H9 (cell line): ENCODE results near the gene OR4M2. TPM values are rescaled to one million over a fixed set of nuclear protein-coding genes. Genes with fewer than 3 reads are reported as not detected.
"Not testable (repeated sequence)": the region's sequence is repeated elsewhere in the genome, so short reads cannot be mapped to it uniquely, and the experiment has no call there.

ENCODE experiments used
- DNase-seq: peaks from one replicate; pipeline ENCODE4 v3.0.0-alpha.2; 2017
- H2AFZ ChIP-seq: one replicate; pipeline ENCODE4 v1.6.1; 2013; ENCODE audit warnings: mild to moderate bottlenecking, low read length, control low read depth, moderate library complexity
- H2AK5ac ChIP-seq: 2 replicates; pipeline ENCODE4 v1.6.1; 2013; ENCODE audit warnings: low read length, control low read depth, mixed read lengths; ENCODE audit not compliant: insufficient read length
- H2BK120ac ChIP-seq: one replicate; pipeline ENCODE4 v1.6.1; 2013; ENCODE audit warnings: low read depth, mild to moderate bottlenecking, low read length, control low read depth, inconsistent platforms; ENCODE audit not compliant: poor library complexity, severe bottlenecking
- H2BK12ac ChIP-seq: 2 replicates; pipeline ENCODE4 v1.6.1; 2013; ENCODE audit warnings: low read length, control low read depth, mixed read lengths, low read depth; ENCODE audit not compliant: insufficient read length
- H2BK15ac ChIP-seq: 2 replicates; pipeline ENCODE4 v1.6.1; 2013; ENCODE audit warnings: low read depth, low read length, control low read depth
- H2BK20ac ChIP-seq: one replicate; pipeline ENCODE4 v1.6.1; 2013; ENCODE audit warnings: low read depth, mild to moderate bottlenecking, low read length, control low read depth, inconsistent platforms; ENCODE audit not compliant: poor library complexity, severe bottlenecking
- H2BK5ac ChIP-seq: 2 replicates; pipeline ENCODE4 v1.6.1; 2013; ENCODE audit warnings: low read length, control low read depth, mixed read lengths; ENCODE audit not compliant: insufficient read length
- H3K14ac ChIP-seq: 2 replicates; pipeline ENCODE4 v1.6.1; 2013; ENCODE audit warnings: low read length, control low read depth; ENCODE audit not compliant: insufficient read depth
- H3K18ac ChIP-seq: 2 replicates; pipeline ENCODE4 v1.6.1; 2013; ENCODE audit warnings: low read depth, mild to moderate bottlenecking, mixed read lengths, low read length, control low read depth; ENCODE audit not compliant: insufficient read length
- H3K23ac ChIP-seq: 2 replicates; pipeline ENCODE4 v1.6.1; 2013; ENCODE audit warnings: low read length, control low read depth, mixed read lengths, low read depth; ENCODE audit not compliant: insufficient read length
- H3K23me2 ChIP-seq: 2 replicates; pipeline ENCODE4 v1.6.1; 2013; ENCODE audit warnings: low read depth, mild to moderate bottlenecking, mixed read lengths, low read length, control low read depth; ENCODE audit not compliant: insufficient read length, poor library complexity, severe bottlenecking
- H3K27ac ChIP-seq: 2 replicates; pipeline ENCODE4 v1.5.1; 2013; ENCODE audit warnings: low read length, control low read depth, mixed read lengths, low read depth; ENCODE audit not compliant: insufficient read length
- H3K27me3 ChIP-seq: 2 replicates; pipeline ENCODE4 v1.6.1; 2013; ENCODE audit warnings: low read length, control low read depth, inconsistent platforms; ENCODE audit not compliant: insufficient read depth
- H3K4ac ChIP-seq: 2 replicates; pipeline ENCODE4 v1.6.1; 2013; ENCODE audit warnings: low read depth, mild to moderate bottlenecking, control low read depth, inconsistent platforms, low read length, moderate library complexity
- H3K4me1 ChIP-seq: 2 replicates; pipeline ENCODE4 v1.6.1; 2013; ENCODE audit warnings: low read length, control low read depth, inconsistent platforms; ENCODE audit not compliant: insufficient read depth
- H3K4me2 ChIP-seq: 2 replicates; pipeline ENCODE4 v1.6.1; 2013; ENCODE audit warnings: low read length, control low read depth, mixed read lengths; ENCODE audit not compliant: insufficient read length, insufficient read depth
- H3K56ac ChIP-seq: 2 replicates; pipeline ENCODE4 v1.6.1; 2013; ENCODE audit warnings: low read depth, mild to moderate bottlenecking, mixed read lengths, low read length, control low read depth; ENCODE audit not compliant: insufficient read length
- H3K79me1 ChIP-seq: 2 replicates; pipeline ENCODE4 v1.6.1; 2013; ENCODE audit warnings: low read depth, mild to moderate bottlenecking, moderate library complexity, low read length, control low read depth, inconsistent platforms; ENCODE audit not compliant: insufficient read depth, poor library complexity, severe bottlenecking
- H3K79me2 ChIP-seq: 2 replicates; pipeline ENCODE4 v1.6.1; 2013; ENCODE audit warnings: low read length, control low read depth, inconsistent platforms; ENCODE audit not compliant: insufficient read depth
- H3K9ac ChIP-seq: 2 replicates; pipeline ENCODE4 v1.6.1; 2013; ENCODE audit warnings: low read length, control low read depth, mixed read lengths; ENCODE audit not compliant: insufficient read length; ENCODE audit errors: extremely low read depth
- H3K9me3 ChIP-seq: one replicate; pipeline ENCODE4 v1.6.1; 2013; ENCODE audit warnings: low read depth, low read length, inconsistent platforms; ENCODE audit not compliant: control insufficient read depth
- H3T11ph ChIP-seq: one replicate; pipeline ENCODE4 v1.6.1; 2013; ENCODE audit warnings: mild to moderate bottlenecking, low read length, control low read depth, inconsistent platforms
- H4K20me1 ChIP-seq: one replicate; pipeline ENCODE4 v1.6.1; 2013; ENCODE audit not compliant: control insufficient read depth, insufficient read length, insufficient read depth
- H4K5ac ChIP-seq: 2 replicates; pipeline ENCODE4 v1.6.1; 2013; ENCODE audit warnings: low read depth, mild to moderate bottlenecking, mixed read lengths, low read length, control low read depth; ENCODE audit not compliant: insufficient read length
- H4K8ac ChIP-seq: replicated peaks from 2 replicates; pipeline ENCODE4 v1.6.1; 2013; ENCODE audit warnings: low read length, control low read depth, mixed read lengths, low read depth; ENCODE audit not compliant: insufficient read length
- H4K91ac ChIP-seq: 2 replicates; pipeline ENCODE4 v1.6.1; 2013; ENCODE audit warnings: low read depth, mild to moderate bottlenecking, moderate library complexity, mixed read lengths, low read length, control low read depth; ENCODE audit not compliant: insufficient read length
- H3K27ac Mint-ChIP-seq, 3 experiments: 2 replicates in 2 of 3; 3 replicates in 1 of 3; pipeline ENCODE4 v1.8.0; 2020 to 2021; ENCODE audit warnings: mixed read lengths in 3 of 3, mild to moderate bottlenecking in 1 of 3, moderate library complexity in 1 of 3
- H3K27me3 Mint-ChIP-seq: 2 replicates; pipeline ENCODE4 v1.8.0; 2021; ENCODE audit warnings: low read depth, mild to moderate bottlenecking, moderate library complexity, mixed read lengths
- H3K36me3 Mint-ChIP-seq, 3 experiments: 2 replicates in 2 of 3; 3 replicates in 1 of 3; pipeline ENCODE4 v1.8.0; 2020 to 2021; ENCODE audit warnings: low read depth in 3 of 3, mixed read lengths in 3 of 3; ENCODE audit not compliant: insufficient read depth in 1 of 3
- H3K4me1 Mint-ChIP-seq, 2 experiments: 2 replicates each; pipeline ENCODE4 v1.8.0; 2020; ENCODE audit warnings: mixed read lengths in 2 of 2
- H3K4me3 Mint-ChIP-seq, 2 experiments: 2 replicates in 1 of 2; 3 replicates in 1 of 2; pipeline ENCODE4 v1.8.0; 2020 to 2021; ENCODE audit warnings: mild to moderate bottlenecking in 2 of 2, mixed read lengths in 2 of 2, moderate library complexity in 1 of 2
- H3K9me3 Mint-ChIP-seq, 2 experiments: 2 replicates in 1 of 2; 3 replicates in 1 of 2; pipeline ENCODE4 v1.8.0; 2020; ENCODE audit warnings: mild to moderate bottlenecking in 2 of 2, mixed read lengths in 2 of 2, moderate library complexity in 1 of 2
- WGBS: extraction: QIAGEN DNeasy Blood & Tissue Kit; methylation state at CpG from one replicate; pipeline ENCODE4 v1.1.7; 2013; ENCODE audit warnings: missing lambda C conversion rate, low lambda C conversion rate, mixed read lengths; ENCODE audit not compliant: insufficient read length; ENCODE audit errors: extremely low coverage; 5-methylcytosine and 5-hydroxymethylcytosine counted together
- total RNA-seq: library from RNA; stranded (reverse); gene quantifications from 2 replicates; pipeline ENCODE4 v1.2.1, GENCODE V29; 2021

Gene OR4M2
- total RNA-seq, 1 experiment from 2014 or later = not detected

DNA sequence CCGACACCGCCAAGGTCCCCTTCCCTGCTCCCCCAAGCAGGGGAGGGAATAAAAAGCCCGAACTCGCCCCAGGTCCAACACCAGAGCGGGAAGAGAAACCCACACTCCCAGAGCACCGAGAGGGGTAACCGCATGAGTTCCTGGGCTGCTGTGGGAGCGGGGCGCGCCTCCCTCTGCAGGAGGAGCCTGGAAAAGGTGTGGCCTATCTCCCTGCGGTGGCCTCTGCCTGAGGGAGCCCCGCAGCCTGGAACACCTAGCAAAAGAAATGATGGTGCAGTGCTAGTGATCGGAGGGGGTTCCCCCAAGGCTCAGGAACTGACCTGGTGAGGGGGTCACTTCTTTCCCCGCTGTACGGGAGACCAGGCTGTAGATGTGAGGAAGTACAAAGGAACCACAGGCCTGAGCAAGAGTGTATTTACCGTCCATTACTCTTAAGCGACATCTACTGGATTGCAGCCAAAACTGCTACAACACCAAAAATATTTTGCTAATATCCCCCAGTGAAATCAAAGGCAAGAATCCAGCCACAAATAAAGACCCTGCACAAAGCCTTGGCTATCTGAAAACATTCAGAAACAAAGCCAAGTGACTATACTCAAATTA lies 19.1 kb downstream of the OR4M2 start:
- H2BK5ac ChIP-seq, H3K27ac Mint-ChIP-seq, H4K5ac ChIP-seq, H3K4me1 ChIP-seq, DNase-seq, H2BK20ac ChIP-seq, H3K23me2 ChIP-seq, H4K8ac ChIP-seq, H3T11ph ChIP-seq, H4K20me1 ChIP-seq, H3K36me3 Mint-ChIP-seq, H3K4me3 Mint-ChIP-seq, H2BK120ac ChIP-seq, H3K9ac ChIP-seq, H3K18ac ChIP-seq, H3K27me3 Mint-ChIP-seq, H3K4ac ChIP-seq, H3K23ac ChIP-seq, H2BK12ac ChIP-seq, H3K79me1 ChIP-seq, H2BK15ac ChIP-seq, H3K27ac ChIP-seq, H2AFZ ChIP-seq, H3K9me3 ChIP-seq, H3K79me2 ChIP-seq, H3K9me3 Mint-ChIP-seq, H3K14ac ChIP-seq, H2AK5ac ChIP-seq, H3K4me1 Mint-ChIP-seq, H3K4me2 ChIP-seq, H3K56ac ChIP-seq, H3K27me3 ChIP-seq, H4K91ac ChIP-seq: not testable (repeated sequence)
- no CpG with 5 or more reads among the region's 17 CpGs for WGBS

GRCh38 chr15:22122033-22122432 lies 41.7 kb downstream of the OR4M2 start:
- not testable (repeated sequence) for H2AFZ ChIP-seq, H3K23ac ChIP-seq, H2BK20ac ChIP-seq, H3K23me2 ChIP-seq, H3K79me1 ChIP-seq, H3K56ac ChIP-seq, H4K5ac ChIP-seq, H2BK15ac ChIP-seq, H3K4me2 ChIP-seq, H3K79me2 ChIP-seq, H3K9me3 ChIP-seq, H3K4me1 Mint-ChIP-seq, H4K91ac ChIP-seq, H3K36me3 Mint-ChIP-seq, H3K27ac ChIP-seq, H3K14ac ChIP-seq, H3K9ac ChIP-seq, H3K4me3 Mint-ChIP-seq, H2BK120ac ChIP-seq, DNase-seq, H4K20me1 ChIP-seq, H3K4me1 ChIP-seq, H3T11ph ChIP-seq, H2AK5ac ChIP-seq, H2BK12ac ChIP-seq, H3K27ac Mint-ChIP-seq, H2BK5ac ChIP-seq, H3K4ac ChIP-seq, H4K8ac ChIP-seq, H3K27me3 Mint-ChIP-seq, H3K27me3 ChIP-seq, H3K18ac ChIP-seq
- H3K9me3 Mint-ChIP-seq = peaks cover 8 to 11% of the 10 kb centered on the region in 2 experiments
- no CpG with 5 or more reads among the region's 5 CpGs for WGBS
